Stimulated activated CD4-positive, alpha-beta T cell treated with anti-CD3 and anti-CD28 coated beads, Interleukin-4, amount 100 ng/mL, for 4 hours (primary cell): Measurements from ENCODE around the gene IGFALS.

Experiments used
- DNase-seq, 2 experiments: peaks; one replicate each; pipeline ENCODE4 v3.0.0-alpha.2; 2020

The IGFALS gene

GRCh38 chr16:1775006-1775845 is 18.3 kb downstream of the IGFALS start:
- DNase-seq: no peak

GRCh38 chr16:1774448-1774780 is 19.1 kb downstream of the IGFALS start:
- no peak for DNase-seq

DNA sequence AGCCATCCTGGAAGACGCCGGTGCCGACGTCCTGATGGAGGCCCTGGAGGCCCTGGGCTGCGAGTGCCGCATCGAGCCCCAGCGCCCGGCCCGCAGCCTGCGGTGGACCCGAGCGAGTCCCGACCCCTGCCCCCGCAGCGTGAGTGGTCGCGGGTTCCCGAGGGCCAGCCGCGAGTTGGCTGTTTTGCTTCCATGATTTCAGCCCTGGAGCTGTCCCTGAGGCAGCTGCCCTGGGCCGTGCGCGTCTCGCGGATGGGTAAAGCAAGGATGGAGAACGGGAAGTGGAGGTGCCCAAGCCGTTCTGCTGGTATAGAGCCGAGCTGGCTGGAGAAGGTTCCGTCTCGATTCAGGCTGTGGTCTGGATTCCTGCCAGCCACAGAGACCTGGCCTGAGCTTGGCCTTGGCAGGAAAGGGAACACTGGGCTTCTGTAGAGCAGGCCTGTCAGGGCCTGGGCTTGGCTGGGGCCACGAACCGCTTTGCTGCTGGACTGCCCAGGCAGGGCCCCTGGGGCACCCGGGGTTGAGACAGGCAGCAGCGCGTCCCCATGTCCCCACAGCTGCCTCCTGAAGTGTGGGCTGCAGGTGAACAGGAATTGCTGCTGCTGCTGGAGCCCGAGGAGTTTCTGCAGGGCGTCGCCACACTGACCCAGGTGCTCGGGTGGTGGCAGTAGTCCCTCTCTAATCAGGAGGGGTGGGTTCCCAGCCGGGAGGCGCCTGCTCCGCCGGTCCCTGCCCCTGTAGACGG is 19.6 kb downstream of the IGFALS start:
- DNase-seq: no peak

DNA sequence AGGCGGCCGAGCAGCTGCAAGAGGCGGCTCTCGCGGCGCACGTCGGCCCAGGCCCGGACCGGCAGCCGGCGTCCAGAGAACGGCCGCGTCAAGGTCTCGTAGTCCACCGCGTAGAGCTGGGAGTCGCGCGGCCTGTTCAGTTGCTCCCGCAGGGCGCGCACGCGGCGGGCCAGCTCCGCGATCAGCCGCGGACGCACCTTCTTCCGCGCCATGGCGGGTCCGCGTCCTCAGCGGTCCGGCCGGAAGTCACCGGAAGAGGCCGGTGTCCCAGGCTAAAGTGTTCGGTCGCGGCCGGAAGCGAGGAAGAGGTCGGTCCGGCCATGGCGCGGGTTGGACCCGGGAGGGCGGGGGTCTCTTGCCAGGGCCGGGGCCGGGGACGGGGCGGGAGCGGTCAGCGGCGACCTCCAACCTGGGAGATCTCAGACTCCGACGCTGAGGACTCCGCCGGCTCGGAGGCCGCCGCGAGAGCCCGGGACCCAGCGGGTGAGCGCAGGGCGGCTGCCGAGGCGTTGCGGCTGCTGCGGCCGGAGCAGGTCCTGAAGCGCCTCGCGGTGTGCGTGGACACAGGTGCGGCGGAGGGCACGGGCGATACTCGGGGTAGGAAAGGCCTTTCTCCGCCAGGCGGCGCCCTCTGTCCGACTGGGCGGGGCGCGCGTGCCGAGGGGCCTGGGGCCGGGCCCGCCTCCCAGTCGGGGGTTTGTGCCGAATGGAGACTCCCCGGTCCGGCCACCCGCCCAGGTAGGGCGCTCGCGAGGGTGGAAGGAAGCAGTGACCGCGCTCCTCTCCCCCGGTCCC is 20.4 kb downstream of the IGFALS start, which contains the start of gene MRPS34:
Gene MRPS34 (minus strand): TSS at position 227 of the 795 bp plus-strand sequence. CDS start 15 bp downstream, at position 212.
- DNase-seq: peak; percentile 68 to 78

- DNase-seq: peak; percentile 49 to 52
Measured at GRCh38 chr16:1772362-1772907, 21.1 kb downstream of the IGFALS start, which contains the start of gene EME2. TSS of gene EME2 (plus strand) at chr16:1772810. CDS start at chr16:1773228, 418 bp downstream.

DNA sequence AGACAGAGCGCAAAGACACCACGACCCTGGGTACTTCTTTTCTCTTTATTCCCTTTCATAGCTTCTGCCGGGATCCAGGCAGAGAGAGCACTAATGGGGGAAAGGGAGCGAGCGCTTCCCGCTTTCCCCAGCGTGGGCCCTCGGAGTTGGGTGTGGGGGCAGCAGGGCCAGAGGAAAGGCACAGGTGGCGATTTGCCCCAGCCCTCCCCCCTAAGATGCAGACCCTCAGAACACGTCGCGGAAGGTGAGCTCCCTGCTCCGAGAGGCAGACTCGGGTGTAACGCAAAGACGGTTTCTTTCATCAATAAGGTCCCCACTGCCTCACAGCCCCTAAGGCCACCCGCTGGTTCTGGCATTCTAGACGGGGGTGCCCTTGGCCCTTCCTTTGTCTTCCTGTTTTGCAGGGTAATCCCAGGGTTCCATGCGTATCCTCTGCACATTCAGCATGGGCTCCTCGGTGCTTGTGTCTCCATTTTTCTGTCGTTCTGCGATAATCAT is 21.6 kb downstream of the IGFALS start:
- no peak for DNase-seq

GRCh38 chr16:1771188-1771863 is 22.2 kb downstream of the IGFALS start, which contains the start of gene NME3:
TSS of gene NME3 (minus strand) at chr16:1771543. CDS start at chr16:1771534, 9 bp downstream.
- DNase-seq: peak; percentile 66 to 81

- DNase-seq: peak; percentile 46 to 62
Measured at GRCh38 chr16:1770328-1771187, 22.9 kb downstream of the IGFALS start.

DNA sequence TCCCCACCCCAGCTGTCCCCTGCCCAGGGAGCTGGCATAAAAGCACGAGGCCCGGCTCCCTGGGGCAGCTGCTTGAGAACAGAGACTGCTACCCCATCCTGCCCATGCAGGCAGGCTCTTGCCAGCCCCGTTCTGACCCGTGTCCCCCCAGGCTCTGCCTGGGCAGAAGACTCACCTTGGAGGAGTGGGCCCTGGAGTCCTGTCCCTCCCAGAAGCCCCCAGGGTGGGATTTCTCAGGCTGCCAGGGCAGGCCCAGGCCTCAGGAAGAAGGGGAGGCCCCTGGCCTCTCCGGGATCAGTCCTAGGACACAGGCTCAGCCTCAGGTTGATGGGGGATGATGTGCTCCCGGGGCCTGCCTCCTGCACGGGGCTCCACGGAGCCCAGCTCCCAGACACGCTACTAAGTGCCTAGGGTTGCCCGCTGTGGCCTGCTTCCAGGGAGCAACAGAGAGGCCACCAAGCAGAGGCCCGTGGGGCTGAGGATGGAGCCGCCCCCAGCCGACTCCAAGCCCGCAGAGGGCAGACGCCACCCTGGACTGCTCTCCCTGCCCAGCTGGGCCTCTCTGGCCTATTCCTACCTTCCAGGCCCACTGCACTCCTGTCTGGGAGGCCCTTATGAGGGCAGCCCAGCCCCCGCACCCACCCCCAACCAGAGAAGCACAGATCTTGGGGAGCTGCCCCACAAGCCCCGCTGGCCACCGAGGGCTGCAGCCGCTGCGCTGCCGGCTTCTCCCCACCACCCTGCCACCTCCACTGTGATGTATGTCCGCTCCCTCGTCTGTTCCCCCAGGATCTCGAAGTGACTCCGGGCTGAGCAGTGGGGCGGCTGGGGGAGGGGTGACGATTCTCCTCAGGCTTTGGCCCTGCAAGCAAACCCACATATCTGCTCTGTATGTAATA is 23.9 kb downstream of the IGFALS start:
- DNase-seq: no peak

DNA sequence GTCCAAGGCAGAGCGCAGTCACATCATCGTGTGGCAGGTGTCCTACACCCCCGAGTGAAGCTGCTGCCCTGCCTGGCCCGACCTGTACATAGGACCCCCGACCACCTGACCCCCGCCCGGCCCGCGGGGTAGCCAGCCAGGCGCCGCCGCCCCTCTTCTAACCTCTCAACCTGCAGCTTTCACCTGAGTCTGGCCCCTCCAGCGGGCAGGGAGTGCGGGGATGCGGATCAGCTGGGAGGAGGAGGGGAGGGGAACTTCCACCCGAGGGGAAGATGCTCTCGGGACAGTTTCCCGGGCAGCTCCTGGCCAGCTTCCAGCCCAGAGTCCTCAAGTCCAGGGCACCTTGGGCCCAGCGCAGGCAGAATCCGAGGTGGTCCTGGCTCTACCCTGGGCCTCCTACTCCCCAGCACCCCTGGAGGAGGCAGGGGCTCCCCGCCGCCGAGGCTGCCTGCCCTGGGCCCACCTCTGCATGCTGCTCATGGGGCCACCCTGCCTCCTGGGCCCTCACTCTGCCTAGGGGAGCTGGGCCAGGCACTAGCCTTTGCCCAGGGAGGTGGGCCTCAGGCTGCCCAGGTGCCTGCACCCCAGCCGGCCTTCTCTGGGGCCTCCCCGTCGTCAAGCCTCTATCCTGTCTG is 24.6 kb downstream of the IGFALS start:
- no peak for DNase-seq

GRCh38 chr16:1768061-1768766 is 25.3 kb downstream of the IGFALS start:
- no peak for DNase-seq

- no peak for DNase-seq
Measured at GRCh38 chr16:1767116-1767994, 26.1 kb downstream of the IGFALS start.

- no peak for DNase-seq
Measured at GRCh38 chr16:1766701-1767100, 26.8 kb downstream of the IGFALS start.

GRCh38 chr16:1766231-1766630 is 27.3 kb downstream of the IGFALS start:
- no peak for DNase-seq

- DNase-seq: no peak
Measured at GRCh38 chr16:1765826-1766225, 27.7 kb downstream of the IGFALS start.

- DNase-seq: no peak
Measured at GRCh38 chr16:1764971-1765370, 28.5 kb downstream of the IGFALS start.
